H9 (cell line): Measurements from ENCODE around the gene CLCNKA. TPM values are rescaled to one million over a fixed set of nuclear protein-coding genes. Genes with fewer than 3 reads are reported as not detected.
"Not testable (repeated sequence)": the region's sequence is repeated elsewhere in the genome, so short reads cannot be mapped to it uniquely, and the experiment has no call there.

Experiments used
- DNase-seq: peaks from one replicate; pipeline ENCODE4 v3.0.0-alpha.2; 2017
- H2AFZ ChIP-seq: one replicate; pipeline ENCODE4 v1.6.1; 2013; ENCODE audit warnings: mild to moderate bottlenecking, low read length, control low read depth, moderate library complexity
- H2AK5ac ChIP-seq: 2 replicates; pipeline ENCODE4 v1.6.1; 2013; ENCODE audit warnings: low read length, control low read depth, mixed read lengths; ENCODE audit not compliant: insufficient read length
- H2BK120ac ChIP-seq: one replicate; pipeline ENCODE4 v1.6.1; 2013; ENCODE audit warnings: low read depth, mild to moderate bottlenecking, low read length, control low read depth, inconsistent platforms; ENCODE audit not compliant: poor library complexity, severe bottlenecking
- H2BK12ac ChIP-seq: 2 replicates; pipeline ENCODE4 v1.6.1; 2013; ENCODE audit warnings: low read length, control low read depth, mixed read lengths, low read depth; ENCODE audit not compliant: insufficient read length
- H2BK15ac ChIP-seq: 2 replicates; pipeline ENCODE4 v1.6.1; 2013; ENCODE audit warnings: low read depth, low read length, control low read depth
- H2BK20ac ChIP-seq: one replicate; pipeline ENCODE4 v1.6.1; 2013; ENCODE audit warnings: low read depth, mild to moderate bottlenecking, low read length, control low read depth, inconsistent platforms; ENCODE audit not compliant: poor library complexity, severe bottlenecking
- H2BK5ac ChIP-seq: 2 replicates; pipeline ENCODE4 v1.6.1; 2013; ENCODE audit warnings: low read length, control low read depth, mixed read lengths; ENCODE audit not compliant: insufficient read length
- H3K14ac ChIP-seq: 2 replicates; pipeline ENCODE4 v1.6.1; 2013; ENCODE audit warnings: low read length, control low read depth; ENCODE audit not compliant: insufficient read depth
- H3K18ac ChIP-seq: 2 replicates; pipeline ENCODE4 v1.6.1; 2013; ENCODE audit warnings: low read depth, mild to moderate bottlenecking, mixed read lengths, low read length, control low read depth; ENCODE audit not compliant: insufficient read length
- H3K23ac ChIP-seq: 2 replicates; pipeline ENCODE4 v1.6.1; 2013; ENCODE audit warnings: low read length, control low read depth, mixed read lengths, low read depth; ENCODE audit not compliant: insufficient read length
- H3K23me2 ChIP-seq: 2 replicates; pipeline ENCODE4 v1.6.1; 2013; ENCODE audit warnings: low read depth, mild to moderate bottlenecking, mixed read lengths, low read length, control low read depth; ENCODE audit not compliant: insufficient read length, poor library complexity, severe bottlenecking
- H3K27ac ChIP-seq: 2 replicates; pipeline ENCODE4 v1.5.1; 2013; ENCODE audit warnings: low read length, control low read depth, mixed read lengths, low read depth; ENCODE audit not compliant: insufficient read length
- H3K27me3 ChIP-seq: 2 replicates; pipeline ENCODE4 v1.6.1; 2013; ENCODE audit warnings: low read length, control low read depth, inconsistent platforms; ENCODE audit not compliant: insufficient read depth
- H3K4ac ChIP-seq: 2 replicates; pipeline ENCODE4 v1.6.1; 2013; ENCODE audit warnings: low read depth, mild to moderate bottlenecking, control low read depth, inconsistent platforms, low read length, moderate library complexity
- H3K4me1 ChIP-seq: 2 replicates; pipeline ENCODE4 v1.6.1; 2013; ENCODE audit warnings: low read length, control low read depth, inconsistent platforms; ENCODE audit not compliant: insufficient read depth
- H3K4me2 ChIP-seq: 2 replicates; pipeline ENCODE4 v1.6.1; 2013; ENCODE audit warnings: low read length, control low read depth, mixed read lengths; ENCODE audit not compliant: insufficient read length, insufficient read depth
- H3K56ac ChIP-seq: 2 replicates; pipeline ENCODE4 v1.6.1; 2013; ENCODE audit warnings: low read depth, mild to moderate bottlenecking, mixed read lengths, low read length, control low read depth; ENCODE audit not compliant: insufficient read length
- H3K79me1 ChIP-seq: 2 replicates; pipeline ENCODE4 v1.6.1; 2013; ENCODE audit warnings: low read depth, mild to moderate bottlenecking, moderate library complexity, low read length, control low read depth, inconsistent platforms; ENCODE audit not compliant: insufficient read depth, poor library complexity, severe bottlenecking
- H3K79me2 ChIP-seq: 2 replicates; pipeline ENCODE4 v1.6.1; 2013; ENCODE audit warnings: low read length, control low read depth, inconsistent platforms; ENCODE audit not compliant: insufficient read depth
- H3K9ac ChIP-seq: 2 replicates; pipeline ENCODE4 v1.6.1; 2013; ENCODE audit warnings: low read length, control low read depth, mixed read lengths; ENCODE audit not compliant: insufficient read length; ENCODE audit errors: extremely low read depth
- H3K9me3 ChIP-seq: one replicate; pipeline ENCODE4 v1.6.1; 2013; ENCODE audit warnings: low read depth, low read length, inconsistent platforms; ENCODE audit not compliant: control insufficient read depth
- H3T11ph ChIP-seq: one replicate; pipeline ENCODE4 v1.6.1; 2013; ENCODE audit warnings: mild to moderate bottlenecking, low read length, control low read depth, inconsistent platforms
- H4K20me1 ChIP-seq: one replicate; pipeline ENCODE4 v1.6.1; 2013; ENCODE audit not compliant: control insufficient read depth, insufficient read length, insufficient read depth
- H4K5ac ChIP-seq: 2 replicates; pipeline ENCODE4 v1.6.1; 2013; ENCODE audit warnings: low read depth, mild to moderate bottlenecking, mixed read lengths, low read length, control low read depth; ENCODE audit not compliant: insufficient read length
- H4K8ac ChIP-seq: replicated peaks from 2 replicates; pipeline ENCODE4 v1.6.1; 2013; ENCODE audit warnings: low read length, control low read depth, mixed read lengths, low read depth; ENCODE audit not compliant: insufficient read length
- H4K91ac ChIP-seq: 2 replicates; pipeline ENCODE4 v1.6.1; 2013; ENCODE audit warnings: low read depth, mild to moderate bottlenecking, moderate library complexity, mixed read lengths, low read length, control low read depth; ENCODE audit not compliant: insufficient read length
- H3K27ac Mint-ChIP-seq, 3 experiments: 2 replicates in 2 of 3; 3 replicates in 1 of 3; pipeline ENCODE4 v1.8.0; 2020 to 2021; ENCODE audit warnings: mixed read lengths in 3 of 3, mild to moderate bottlenecking in 1 of 3, moderate library complexity in 1 of 3
- H3K27me3 Mint-ChIP-seq: 2 replicates; pipeline ENCODE4 v1.8.0; 2021; ENCODE audit warnings: low read depth, mild to moderate bottlenecking, moderate library complexity, mixed read lengths
- H3K36me3 Mint-ChIP-seq, 3 experiments: 2 replicates in 2 of 3; 3 replicates in 1 of 3; pipeline ENCODE4 v1.8.0; 2020 to 2021; ENCODE audit warnings: low read depth in 3 of 3, mixed read lengths in 3 of 3; ENCODE audit not compliant: insufficient read depth in 1 of 3
- H3K4me1 Mint-ChIP-seq, 2 experiments: 2 replicates each; pipeline ENCODE4 v1.8.0; 2020; ENCODE audit warnings: mixed read lengths in 2 of 2
- H3K4me3 Mint-ChIP-seq, 2 experiments: 2 replicates in 1 of 2; 3 replicates in 1 of 2; pipeline ENCODE4 v1.8.0; 2020 to 2021; ENCODE audit warnings: mild to moderate bottlenecking in 2 of 2, mixed read lengths in 2 of 2, moderate library complexity in 1 of 2
- H3K9me3 Mint-ChIP-seq, 2 experiments: 2 replicates in 1 of 2; 3 replicates in 1 of 2; pipeline ENCODE4 v1.8.0; 2020; ENCODE audit warnings: mild to moderate bottlenecking in 2 of 2, mixed read lengths in 2 of 2, moderate library complexity in 1 of 2
- CTCF ChIP-seq: fragments of 200-600 bp; sonication (generic); conservative IDR thresholded peaks from 3 replicates; pipeline ENCODE4 v1.8.0; 2021; ENCODE audit warnings: antibody characterized with exemption, mild to moderate bottlenecking
- WGBS: extraction: QIAGEN DNeasy Blood & Tissue Kit; methylation state at CpG from one replicate; pipeline ENCODE4 v1.1.7; 2013; ENCODE audit warnings: missing lambda C conversion rate, low lambda C conversion rate, mixed read lengths; ENCODE audit not compliant: insufficient read length; ENCODE audit errors: extremely low coverage; 5-methylcytosine and 5-hydroxymethylcytosine counted together
- total RNA-seq: library from RNA; stranded (reverse); gene quantifications from 2 replicates; pipeline ENCODE4 v1.2.1, GENCODE V29; 2021

CLCNKA gene
- total RNA-seq, 1 experiment from 2014 or later, result 0.98 TPM

- H3K9me3 ChIP-seq, result no peaks in the 10 kb centered on the region
- H3K4ac ChIP-seq, result no peak overlapping the region
- H3K79me1 ChIP-seq, result no peaks in the 10 kb centered on the region
- H3K9ac ChIP-seq, result no peak overlapping the region
- H3K27me3 ChIP-seq, result no peaks in the 10 kb centered on the region
- H2BK120ac ChIP-seq, result no peak overlapping the region
- H2BK5ac ChIP-seq, result no peak overlapping the region
- no peak overlapping the region for H3T11ph ChIP-seq
- H4K91ac ChIP-seq, result no peak overlapping the region
- H3K9me3 Mint-ChIP-seq, result no peaks in the 10 kb centered on the region
- H2AK5ac ChIP-seq, result no peak overlapping the region
- peaks cover 0 to 6% of the 10 kb centered on the region in 2 experiments; a peak in 3 of 4 replicates for H3K4me1 Mint-ChIP-seq
- no peak overlapping the region for H3K27ac Mint-ChIP-seq
- H3K36me3 Mint-ChIP-seq, result no peaks in the 10 kb centered on the region
- WGBS, result no CpG with 5 or more reads among the region's 4 CpGs
- H3K4me3 Mint-ChIP-seq, result no peak overlapping the region
- no peak overlapping the region for H2BK12ac ChIP-seq
- no peak overlapping the region for H3K18ac ChIP-seq
- H4K20me1 ChIP-seq, result no peaks in the 10 kb centered on the region
- no peak for TF ChIP-seq CTCF
- peaks cover 12% of the 10 kb centered on the region for H3K27me3 Mint-ChIP-seq
- H4K5ac ChIP-seq, result no peak overlapping the region
- no peak overlapping the region for H3K56ac ChIP-seq
- H4K8ac ChIP-seq, result no peak overlapping the region
- no peak overlapping the region for H2BK20ac ChIP-seq
- no peaks in the 10 kb centered on the region for H3K23me2 ChIP-seq
- H3K4me2 ChIP-seq, result no peak overlapping the region
- H3K14ac ChIP-seq, result no peak overlapping the region
- no peak overlapping the region for H3K23ac ChIP-seq
- H3K79me2 ChIP-seq, result no peaks in the 10 kb centered on the region
- DNase-seq, result no peak
- H3K27ac ChIP-seq, result no peak overlapping the region
- H2AFZ ChIP-seq, result no peak overlapping the region
- no peaks in the 10 kb centered on the region for H3K4me1 ChIP-seq
- H2BK15ac ChIP-seq, result no peak overlapping the region
Observed at GRCh38 chr1:16038620-16038912, 16.7 kb downstream of the CLCNKA start.

- H3K36me3 Mint-ChIP-seq, H2BK20ac ChIP-seq, H3K79me1 ChIP-seq, H2BK12ac ChIP-seq, H2BK5ac ChIP-seq, H3K27ac Mint-ChIP-seq, H4K8ac ChIP-seq, H2BK15ac ChIP-seq, H3K56ac ChIP-seq, H3K23me2 ChIP-seq, H3K4me1 Mint-ChIP-seq, H3K4me1 ChIP-seq, H2AFZ ChIP-seq, H3K4me2 ChIP-seq, H4K91ac ChIP-seq, H3K27ac ChIP-seq, H4K5ac ChIP-seq, H3K9me3 ChIP-seq, H3K9me3 Mint-ChIP-seq, H3K14ac ChIP-seq, H4K20me1 ChIP-seq, H3K9ac ChIP-seq, H3T11ph ChIP-seq, H3K23ac ChIP-seq, H3K27me3 ChIP-seq, H3K4me3 Mint-ChIP-seq, H3K79me2 ChIP-seq, H2AK5ac ChIP-seq, H3K4ac ChIP-seq, H2BK120ac ChIP-seq, H3K18ac ChIP-seq, DNase-seq: not testable (repeated sequence)
- no CpG with 5 or more reads among the region's 8 CpGs for WGBS
- H3K27me3 Mint-ChIP-seq, result peaks cover 13% of the 10 kb centered on the region
Observed at GRCh38 chr1:16039871-16040270, 18.0 kb downstream of the CLCNKA start.
